Nephron progenitor cell (in vitro differentiated cells): ENCODE results near the gene CCDC194.

Experiments
- DNase-seq: peaks from one replicate; pipeline ENCODE4 v3.0.0; 2021
- H3K27ac Mint-ChIP-seq: 2 replicates; pipeline ENCODE4 v1.8.0; 2021; ENCODE audit warnings: mild to moderate bottlenecking, moderate library complexity, mixed read lengths
- H3K27me3 Mint-ChIP-seq: 2 replicates; pipeline ENCODE4 v1.8.0; 2021; ENCODE audit warnings: mild to moderate bottlenecking, low read depth, mixed read lengths; ENCODE audit not compliant: poor library complexity
- H3K36me3 Mint-ChIP-seq: 2 replicates; pipeline ENCODE4 v1.8.0; 2021; ENCODE audit warnings: low read depth, mixed read lengths
- H3K4me1 Mint-ChIP-seq: 2 replicates; pipeline ENCODE4 v1.8.0; 2021; ENCODE audit warnings: mixed read lengths
- H3K4me3 Mint-ChIP-seq: 2 replicates; pipeline ENCODE4 v1.8.0; 2021; ENCODE audit warnings: mild to moderate bottlenecking, moderate library complexity, mixed read lengths
- H3K9me3 Mint-ChIP-seq: 2 replicates; pipeline ENCODE4 v1.8.0; 2021; ENCODE audit warnings: mild to moderate bottlenecking, moderate library complexity, mixed read lengths
- TF ChIP-seq, protein P1 (sequence below): fragments of 200-600 bp; sonication (generic); IDR thresholded peaks from 2 replicates; pipeline ENCODE4 v1.5.0; 2021; ENCODE audit warnings: antibody characterized with exemption

Gene CCDC194

DNA sequence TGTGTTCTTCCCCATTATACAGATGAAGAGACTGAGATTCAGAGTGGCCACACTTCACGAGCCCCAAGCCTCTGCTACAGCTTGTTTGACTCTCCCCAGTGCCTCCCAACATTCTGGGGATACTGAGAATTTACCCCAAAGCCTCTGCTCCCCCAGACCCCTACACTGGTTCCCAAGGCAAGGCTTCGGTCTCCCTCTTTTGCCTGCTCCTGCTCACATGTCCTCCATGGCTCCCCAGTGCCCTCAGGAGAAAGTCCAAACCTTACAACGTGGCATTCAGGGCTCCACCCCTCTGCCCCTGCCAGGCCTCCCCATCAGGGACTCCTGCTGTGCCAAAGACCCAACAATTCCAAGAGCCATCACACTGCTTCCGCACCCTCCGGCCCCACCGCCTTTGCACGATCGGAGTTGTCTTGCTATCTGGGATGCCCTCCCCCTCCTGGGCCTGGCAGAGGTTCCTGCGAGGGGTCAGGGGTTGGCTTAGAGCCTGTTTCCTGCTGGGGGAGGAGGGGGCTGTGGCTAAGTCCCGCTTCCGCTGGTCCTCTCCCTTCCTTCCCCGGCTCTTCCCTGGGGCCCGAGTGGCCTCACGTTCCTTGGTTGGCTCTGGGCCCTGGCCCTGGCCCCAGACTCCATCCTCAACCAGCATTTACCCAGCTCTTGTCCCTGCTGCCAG, 41.3 kb downstream of the CCDC194 start:
- Mint-ChIP-seq H3K36me3 (no peaks in the 10 kb centered on the region), H3K4me3 (no peak overlapping the region), H3K27me3 (peaks cover 5% of the 10 kb centered on the region), H3K4me1 (peaks cover 45% of the 10 kb centered on the region), H3K27ac (peak overlapping the region; percentile 42), H3K9me3 (no peaks in the 10 kb centered on the region)
- TF ChIP-seq, protein P1, sequence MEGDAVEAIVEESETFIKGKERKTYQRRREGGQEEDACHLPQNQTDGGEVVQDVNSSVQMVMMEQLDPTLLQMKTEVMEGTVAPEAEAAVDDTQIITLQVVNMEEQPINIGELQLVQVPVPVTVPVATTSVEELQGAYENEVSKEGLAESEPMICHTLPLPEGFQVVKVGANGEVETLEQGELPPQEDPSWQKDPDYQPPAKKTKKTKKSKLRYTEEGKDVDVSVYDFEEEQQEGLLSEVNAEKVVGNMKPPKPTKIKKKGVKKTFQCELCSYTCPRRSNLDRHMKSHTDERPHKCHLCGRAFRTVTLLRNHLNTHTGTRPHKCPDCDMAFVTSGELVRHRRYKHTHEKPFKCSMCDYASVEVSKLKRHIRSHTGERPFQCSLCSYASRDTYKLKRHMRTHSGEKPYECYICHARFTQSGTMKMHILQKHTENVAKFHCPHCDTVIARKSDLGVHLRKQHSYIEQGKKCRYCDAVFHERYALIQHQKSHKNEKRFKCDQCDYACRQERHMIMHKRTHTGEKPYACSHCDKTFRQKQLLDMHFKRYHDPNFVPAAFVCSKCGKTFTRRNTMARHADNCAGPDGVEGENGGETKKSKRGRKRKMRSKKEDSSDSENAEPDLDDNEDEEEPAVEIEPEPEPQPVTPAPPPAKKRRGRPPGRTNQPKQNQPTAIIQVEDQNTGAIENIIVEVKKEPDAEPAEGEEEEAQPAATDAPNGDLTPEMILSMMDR = no peak
- no peak for DNase-seq

DNA sequence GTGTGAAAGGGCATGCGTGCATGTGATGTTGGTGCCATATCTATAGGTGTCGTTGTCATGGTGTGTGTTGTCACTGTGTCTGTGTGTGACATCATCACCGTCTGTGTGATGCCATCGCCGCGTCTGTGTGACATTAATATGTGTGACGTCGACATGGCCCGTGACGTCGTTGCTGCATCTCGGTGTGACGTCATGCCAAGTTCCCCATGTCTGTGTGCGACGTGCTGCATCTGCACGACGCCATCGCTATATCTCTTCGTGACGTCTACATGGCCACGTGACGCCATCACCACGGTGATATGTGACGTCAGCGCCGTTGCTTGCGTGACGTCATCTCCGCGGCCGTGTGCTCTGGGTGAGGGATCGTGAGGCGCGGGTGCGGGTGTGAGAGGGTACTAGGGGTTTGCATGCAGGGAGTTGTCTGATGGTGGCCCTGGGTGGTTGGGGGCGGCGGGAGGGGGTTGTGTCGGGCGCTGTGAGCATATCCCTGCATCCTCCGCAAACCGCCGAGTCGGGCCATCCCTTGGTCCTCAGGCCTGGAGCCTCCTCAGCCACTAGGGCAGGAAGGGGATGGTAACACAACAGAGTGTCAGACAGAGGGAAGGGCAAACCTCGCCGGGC, 42.1 kb downstream of the CCDC194 start:
- no peak for DNase-seq
- TF ChIP-seq, protein P1 = no peak
- Mint-ChIP-seq H3K27me3 (peaks cover 5% of the 10 kb centered on the region), H3K4me1 (peaks cover 53% of the 10 kb centered on the region), H3K9me3 (no peaks in the 10 kb centered on the region), H3K4me3 (no peak overlapping the region), H3K36me3 (no peaks in the 10 kb centered on the region), H3K27ac (no peak overlapping the region)

DNA sequence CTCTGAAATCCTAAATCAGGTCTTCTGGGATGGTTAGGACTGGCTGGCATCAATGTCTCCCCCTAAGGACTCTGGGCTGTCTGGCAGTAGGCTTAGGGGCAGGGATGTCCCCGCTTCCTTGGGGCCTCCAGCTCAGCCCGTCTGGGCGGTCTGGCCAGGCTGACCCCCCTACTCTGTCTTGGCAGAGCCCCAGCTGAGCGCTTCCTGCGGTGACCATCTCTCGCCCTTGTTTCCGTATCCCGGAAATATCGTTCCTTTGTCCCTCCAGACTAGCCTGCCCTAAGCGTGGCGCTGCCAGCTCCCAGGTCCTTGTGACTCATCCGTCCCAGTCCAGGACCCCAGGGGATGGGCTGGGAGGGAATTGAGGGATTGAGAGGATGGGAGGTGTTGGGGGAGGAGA, 45.3 kb downstream of the CCDC194 start:
- peak overlapping the region; percentile 54 for H3K27ac Mint-ChIP-seq
- H3K4me3 Mint-ChIP-seq = no peak overlapping the region
- peaks cover 62% of the 10 kb centered on the region for H3K4me1 Mint-ChIP-seq
- no peak for DNase-seq
- TF ChIP-seq, protein P1 = no peak
- no peaks in the 10 kb centered on the region for H3K27me3 Mint-ChIP-seq
- no peaks in the 10 kb centered on the region for H3K36me3 Mint-ChIP-seq
- H3K9me3 Mint-ChIP-seq = no peaks in the 10 kb centered on the region

GRCh38 chr19:17347877-17348276, 46.1 kb downstream of the CCDC194 start:
- no peak for DNase-seq
- Mint-ChIP-seq H3K36me3 (peaks cover 1% of the 10 kb centered on the region), H3K4me1 (peaks cover 53% of the 10 kb centered on the region), H3K27ac (no peak overlapping the region), H3K4me3 (no peak overlapping the region), H3K27me3 (peaks cover under 1% of the 10 kb centered on the region), H3K9me3 (no peaks in the 10 kb centered on the region)
- TF ChIP-seq, protein P1 = no peak

DNA sequence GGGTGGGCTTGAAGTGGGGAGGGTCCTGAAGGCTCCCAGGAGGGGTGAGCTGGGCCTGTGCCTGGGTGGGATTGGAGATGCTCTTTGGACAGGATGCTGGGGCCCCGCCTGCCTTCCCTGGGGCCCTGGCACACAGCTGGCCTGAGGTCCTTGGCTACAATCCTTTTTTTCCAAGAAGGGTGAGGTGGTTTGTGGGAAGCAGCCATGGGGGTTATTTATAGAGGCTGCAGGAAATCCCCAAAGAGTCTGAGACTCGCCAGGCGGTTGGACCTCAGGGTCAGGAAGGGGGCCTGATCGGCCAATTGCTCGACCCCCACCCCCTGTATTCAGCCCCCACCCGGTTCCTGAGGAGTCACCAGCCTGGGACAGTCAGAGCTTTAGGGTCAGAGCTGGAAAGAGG, 46.6 kb downstream of the CCDC194 start:
- TF ChIP-seq, protein P1 = no peak

More for the DNA sequence above, 46.6 kb downstream of the CCDC194 start:
- Mint-ChIP-seq H3K36me3 (peaks cover 6% of the 10 kb centered on the region), H3K4me3 (no peak overlapping the region), H3K27ac (no peak overlapping the region), H3K4me1 (peaks cover 50% of the 10 kb centered on the region), H3K27me3 (peaks cover 3% of the 10 kb centered on the region), H3K9me3 (no peaks in the 10 kb centered on the region)
- DNase-seq = no peak
